GM19372 (cell line): ENCODE results near the gene ALK.

ENCODE experiments used
- ATAC-seq: cut with Tn5 transposase; IDR thresholded peaks from one replicate; pipeline ENCODE4 v1.9.1; 2021; ENCODE audit warnings: mild to moderate bottlenecking, low read depth, moderate library complexity; ENCODE audit not compliant: unreplicated experiment

ALK gene

DNA sequence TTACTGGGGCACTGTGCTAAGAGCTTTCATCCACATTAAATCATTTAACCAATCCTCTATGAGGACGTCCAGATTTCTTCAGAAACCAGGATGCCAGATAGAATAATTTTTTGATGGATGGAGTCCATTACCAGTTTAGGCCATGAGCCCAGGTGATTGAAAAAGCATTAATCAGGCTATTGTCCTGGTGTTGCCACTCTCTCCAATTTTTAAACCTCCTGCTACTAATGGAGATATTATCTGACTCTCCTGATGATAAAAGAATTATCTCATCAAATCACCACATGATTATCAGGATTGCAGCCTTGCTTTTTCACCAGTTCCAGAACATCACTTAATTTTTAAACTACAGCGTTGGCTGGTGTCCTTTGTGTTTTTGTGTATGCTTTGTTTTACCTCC is 404.0 kb downstream of the ALK start:
- no peak for ATAC-seq

- no peak for ATAC-seq
Measured at GRCh38 chr2:29516767-29517166, 404.6 kb downstream of the ALK start.

GRCh38 chr2:29509878-29510277 is 411.5 kb downstream of the ALK start:
- no peak for ATAC-seq

GRCh38 chr2:29509397-29509796 is 412.0 kb downstream of the ALK start:
- ATAC-seq = no peak

DNA sequence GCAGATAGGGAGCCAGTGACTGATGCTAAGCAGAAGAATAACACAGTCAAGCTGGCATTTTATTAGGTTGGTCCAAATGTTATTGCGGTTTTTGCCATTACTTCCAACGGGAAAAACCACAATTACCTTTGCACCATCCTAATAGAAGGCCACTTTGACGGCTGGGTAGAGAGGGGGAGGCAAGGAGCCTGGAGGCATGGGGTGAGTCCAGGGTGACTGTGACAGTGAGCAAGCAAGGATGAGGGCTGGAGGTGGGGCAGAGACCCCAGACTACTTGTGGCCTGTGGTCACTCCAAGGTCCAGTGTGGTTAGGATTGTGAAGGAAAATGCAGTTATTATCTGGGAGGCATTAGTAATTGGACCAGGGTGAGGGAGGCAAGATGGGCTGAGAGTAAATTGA is 416.6 kb downstream of the ALK start:
- ATAC-seq = no peak

GRCh38 chr2:29502460-29502911 is 418.9 kb downstream of the ALK start:
- ATAC-seq = no peak

DNA sequence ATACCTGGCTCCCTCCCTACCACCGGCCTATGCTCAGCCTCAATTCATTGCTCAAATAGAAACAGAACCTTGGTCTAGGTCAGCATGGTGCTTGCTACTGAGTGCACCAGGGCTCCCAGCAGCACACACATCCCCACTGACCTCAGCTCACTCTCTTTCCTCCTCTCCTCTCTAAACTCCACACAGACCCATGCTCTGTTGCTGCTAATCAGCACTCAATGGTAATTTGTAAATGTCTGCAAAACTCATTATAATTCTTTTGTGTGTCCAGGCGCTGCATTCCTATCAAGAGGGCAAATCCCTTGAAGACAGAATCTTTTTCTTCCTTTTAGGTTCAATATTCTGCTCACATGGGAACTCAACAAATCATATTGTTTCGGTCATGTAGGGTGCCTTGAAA is 424.0 kb downstream of the ALK start:
- no peak for ATAC-seq

- no peak for ATAC-seq
Measured at GRCh38 chr2:29496198-29496597, 425.2 kb downstream of the ALK start.

DNA sequence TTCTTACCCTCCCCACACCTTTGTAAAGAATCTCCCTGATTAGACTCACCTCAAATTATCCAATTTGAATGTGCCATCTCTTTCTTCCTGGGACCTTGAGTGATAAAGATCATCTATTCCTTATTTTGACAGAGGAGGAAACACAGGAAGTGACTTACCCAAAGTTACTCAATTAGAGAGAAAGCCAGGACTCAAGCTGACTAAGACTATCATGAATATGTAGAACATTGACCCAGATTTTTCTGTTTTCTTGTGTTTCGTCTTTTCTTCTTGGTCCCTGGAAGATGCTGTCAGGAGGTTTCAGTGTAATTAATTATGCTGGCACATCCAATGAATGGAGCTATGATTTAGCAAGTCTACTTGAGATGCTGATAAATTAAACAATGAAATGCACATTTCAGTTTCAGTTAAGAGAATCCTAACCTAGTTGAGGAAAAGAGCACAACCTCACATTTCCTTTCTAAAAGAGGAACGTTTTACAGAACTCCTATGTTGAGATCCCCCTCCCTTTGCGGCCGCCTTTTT is 425.8 kb downstream of the ALK start:
- no peak for ATAC-seq

DNA sequence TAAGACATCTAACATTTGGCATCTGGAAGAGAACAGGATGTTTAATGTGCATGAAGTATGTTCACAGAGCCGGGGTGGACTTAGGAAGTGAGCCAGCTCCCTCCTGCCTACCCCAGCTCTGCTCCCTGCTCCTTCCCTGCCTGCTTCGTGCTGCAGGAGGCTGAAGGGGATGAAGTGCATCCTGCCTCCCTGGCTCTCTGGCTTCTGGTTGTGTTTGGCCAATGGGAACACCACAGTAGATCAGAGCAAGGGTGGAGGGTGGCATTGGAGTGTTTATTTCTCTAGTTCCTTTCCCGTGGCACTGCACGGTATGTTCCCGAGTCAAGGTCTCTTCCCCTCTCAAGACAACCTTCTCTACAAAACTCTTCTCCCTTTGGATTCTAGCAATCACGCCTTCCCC is 426.3 kb downstream of the ALK start:
- no peak for ATAC-seq

DNA sequence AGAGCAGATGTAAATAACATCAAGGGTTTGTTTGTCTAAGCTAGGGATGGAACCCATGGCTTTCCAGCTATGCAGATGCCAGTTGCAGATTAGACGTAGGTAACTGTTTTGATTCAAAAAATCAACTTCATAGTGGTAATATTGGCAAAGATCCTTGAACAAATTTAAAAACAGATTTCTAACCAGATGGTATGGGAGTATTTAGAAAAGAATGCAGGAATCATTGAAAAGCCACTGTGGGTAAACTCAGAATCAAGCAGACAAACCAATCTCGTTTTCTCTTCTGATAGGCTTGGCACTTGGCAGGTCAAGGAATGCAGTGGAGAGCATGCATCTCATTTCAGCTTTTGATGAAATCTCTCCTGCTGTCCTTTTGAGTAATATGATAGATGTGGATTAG is 428.7 kb downstream of the ALK start:
- ATAC-seq = no peak

GRCh38 chr2:29490045-29490444 is 431.3 kb downstream of the ALK start:
- ATAC-seq = no peak

DNA sequence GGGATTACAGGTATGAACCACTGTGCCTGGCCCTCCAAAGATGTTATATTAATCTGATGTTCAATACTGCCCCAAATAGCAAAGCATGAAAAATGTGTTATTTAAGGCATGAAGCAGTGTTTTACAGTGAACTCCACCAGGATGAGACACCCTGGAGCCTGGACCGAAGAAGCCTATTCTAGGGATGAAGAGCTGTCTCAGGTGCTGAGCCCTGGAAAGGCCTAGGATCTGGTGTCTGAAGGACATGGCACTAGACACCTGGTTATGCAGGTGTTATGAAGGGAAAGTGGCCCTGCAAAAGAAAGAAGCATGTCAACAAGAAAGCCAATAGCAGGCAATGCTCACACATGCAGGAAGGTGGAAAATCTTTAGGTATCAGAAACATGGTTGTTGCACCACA is 431.8 kb downstream of the ALK start:
- no peak for ATAC-seq

GRCh38 chr2:29487967-29488555 is 433.3 kb downstream of the ALK start:
- no peak for ATAC-seq

DNA sequence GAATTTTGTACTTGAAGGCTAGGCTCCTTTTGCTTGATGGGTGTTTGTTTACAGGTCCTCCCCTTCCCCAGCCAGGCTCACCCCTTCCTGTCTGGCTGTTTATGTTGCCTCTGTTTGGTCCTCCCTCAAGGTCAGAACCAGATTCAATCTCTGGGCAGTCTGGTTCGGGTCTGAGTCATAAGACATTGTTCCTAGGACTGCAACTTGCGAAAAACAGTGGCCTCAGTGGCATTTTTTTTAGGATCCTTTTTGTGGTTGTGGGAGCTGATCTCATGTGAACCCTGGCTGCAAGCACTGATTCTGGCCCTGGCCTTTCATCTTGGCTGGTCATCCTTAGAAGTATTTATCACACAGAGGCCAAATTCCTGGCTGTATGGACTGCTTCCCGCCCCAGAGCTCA is 435.8 kb downstream of the ALK start:
- no peak for ATAC-seq

- no peak for ATAC-seq
Measured at GRCh38 chr2:29485117-29485516, 436.3 kb downstream of the ALK start.

DNA sequence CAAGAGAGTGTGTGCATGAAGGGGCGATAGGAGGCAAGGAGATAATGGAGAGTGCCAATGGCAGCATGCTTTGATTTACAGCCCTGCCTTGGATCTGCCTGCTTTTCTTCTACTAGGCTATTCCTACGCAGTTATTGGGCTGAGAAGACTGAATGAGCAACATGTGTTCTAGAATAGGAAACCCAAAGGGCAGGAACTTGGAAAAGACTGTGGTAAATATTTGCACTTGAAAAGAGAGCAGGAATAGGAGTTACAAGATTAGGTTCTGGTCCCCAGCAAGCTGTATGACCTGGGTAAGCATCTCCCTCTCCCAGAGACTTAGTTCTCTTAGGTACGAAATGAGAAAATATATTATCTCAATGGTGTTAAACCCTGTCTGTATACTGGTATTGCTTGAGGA is 438.5 kb downstream of the ALK start:
- ATAC-seq = no peak

- no peak for ATAC-seq
Measured at GRCh38 chr2:29482348-29482747, 439.0 kb downstream of the ALK start.

- ATAC-seq = no peak
Measured at GRCh38 chr2:29481313-29481712, 440.1 kb downstream of the ALK start.

- ATAC-seq = no peak
Measured at GRCh38 chr2:29480426-29480825, 441.0 kb downstream of the ALK start.

GRCh38 chr2:29479401-29479800 is 442.0 kb downstream of the ALK start:
- ATAC-seq = no peak

GRCh38 chr2:29478641-29479040 is 442.7 kb downstream of the ALK start:
- no peak for ATAC-seq

GRCh38 chr2:29477186-29477585 is 444.2 kb downstream of the ALK start:
- no peak for ATAC-seq
